PC-9 (cell line): ENCODE measurements around the gene CNTN4. TPM values are rescaled to one million over a fixed set of nuclear protein-coding genes. Genes with fewer than 3 reads are reported as not detected.

ENCODE experiments used
- BruUV-seq: library from RNA; stranded (reverse); fragments of 400-500 nt; replicated peaks from 2 replicates; lab custom pipeline; 2021; lab: Mats Ljungman, UMichigan
- CTCF ChIA-PET: fragments of 300-600 bp; sonication (Branson Sonifier 250); formaldehyde crosslinking; loops from one replicate; lab custom pipeline; 2022; ENCODE audit warnings: antibody characterized with exemption; lab: Charles Lee
- POLR2A ChIA-PET: fragments of 300-600 bp; sonication (Branson Sonifier 250); formaldehyde crosslinking; loops from one replicate; lab custom pipeline; 2022; ENCODE audit warnings: antibody characterized with exemption; ENCODE audit not compliant: unreplicated experiment; lab: Charles Lee
- DNase-seq, 2 experiments: peaks; one replicate each; pipeline versions ENCODE4 v3.0.0 to v3.0.0-alpha.2; 2015 to 2022; ENCODE audit warnings: mixed read lengths in 1 of 2
- H2AFZ ChIP-seq: fragments of 200-600 bp; sonication (generic); 2 replicates; pipeline ENCODE4 v1.8.1; 2017; ENCODE audit warnings: antibody characterized with exemption
- H3F3A ChIP-seq: fragments of 200-600 bp; sonication (generic); 2 replicates; pipeline ENCODE4 v1.8.1; 2017; ENCODE audit warnings: antibody characterized with exemption, mild to moderate bottlenecking, low read depth; ENCODE audit not compliant: insufficient read depth
- H3K27ac ChIP-seq: fragments of 200-600 bp; sonication (generic); 2 replicates; pipeline ENCODE4 v1.6.1; 2016; ENCODE audit warnings: mixed run types
- H3K27me3 ChIP-seq: fragments of 200-600 bp; sonication (generic); 2 replicates; pipeline ENCODE4 v1.6.1; 2016; ENCODE audit warnings: low read depth, mixed run types; ENCODE audit not compliant: insufficient read depth
- H3K36me3 ChIP-seq: fragments of 200-600 bp; sonication (generic); 2 replicates; pipeline ENCODE4 v1.6.1; 2016; ENCODE audit warnings: low read depth, mixed run types
- H3K4me1 ChIP-seq: fragments of 200-600 bp; sonication (generic); replicated peaks from 2 replicates; pipeline ENCODE4 v1.6.1; 2016; ENCODE audit warnings: mixed run types; ENCODE audit not compliant: insufficient read depth
- H3K4me2 ChIP-seq: fragments of 200-600 bp; sonication (generic); 2 replicates; pipeline ENCODE4 v1.6.1; 2017; ENCODE audit warnings: mixed run types
- H3K4me3 ChIP-seq: fragments of 200-600 bp; sonication (generic); 2 replicates; pipeline ENCODE4 v1.6.1; 2016; ENCODE audit warnings: mixed run types
- H3K79me2 ChIP-seq: fragments of 200-600 bp; sonication (generic); 2 replicates; pipeline ENCODE4 v1.6.1; 2017; ENCODE audit warnings: low read depth, mixed run types
- H3K9me2 ChIP-seq: fragments of 200-600 bp; sonication (generic); 2 replicates; pipeline ENCODE4 v1.8.1; 2017; ENCODE audit warnings: mild to moderate bottlenecking; ENCODE audit not compliant: insufficient read depth
- H3K9me3 ChIP-seq: fragments of 200-600 bp; sonication (generic); 2 replicates; pipeline ENCODE4 v1.8.1; 2016; ENCODE audit warnings: low read depth; ENCODE audit not compliant: insufficient read depth
- H4K20me1 ChIP-seq: fragments of 200-600 bp; sonication (generic); 2 replicates; pipeline ENCODE4 v1.8.1; 2017; ENCODE audit not compliant: insufficient read depth
- CTCF ChIP-seq: fragments of 200-600 bp; sonication (generic); conservative IDR thresholded peaks from 2 replicates; pipeline ENCODE4 v1.6.1; 2017; ENCODE audit warnings: mixed run types, antibody characterized with exemption, mild to moderate bottlenecking, moderate library complexity
- EZH2 ChIP-seq: fragments of 200-600 bp; sonication (generic); IDR thresholded peaks from 2 replicates; pipeline ENCODE4 v1.8.0; 2017; ENCODE audit warnings: antibody characterized with exemption, low read depth
- intact Hi-C: fragments of 100-400 bp; cut with micrococcal nuclease; formaldehyde crosslinking; loops from one replicate; pipeline ENCODE4 v1.10.0; 2022; ENCODE audit not compliant: unreplicated experiment
- total RNA-seq: library from RNA; stranded (reverse); gene quantifications from 2 replicates; pipeline ENCODE4 v1.2.3, GENCODE V29; 2021

CNTN4 gene
- total RNA-seq, 1 experiment from 2014 or later = not detected

GRCh38 chr3:3031326-3031725 lies 932.7 kb downstream of the CNTN4 start:
- H3K9me3 ChIP-seq = no peaks in the 10 kb centered on the region
- no peaks in the 10 kb centered on the region for H3K9me2 ChIP-seq
- no TSS peak for BruUV-seq
- DNase-seq = no peak
- intact Hi-C loops = no loop called here
- H3K4me1 ChIP-seq = no peaks in the 10 kb centered on the region
- H3K4me3 ChIP-seq = no peak overlapping the region
- H3K27me3 ChIP-seq = peaks cover 12% of the 10 kb centered on the region
- H3K36me3 ChIP-seq = no peaks in the 10 kb centered on the region
- H4K20me1 ChIP-seq = no peaks in the 10 kb centered on the region
- H2AFZ ChIP-seq = no peak overlapping the region
- H3K4me2 ChIP-seq = no peak overlapping the region
- TF ChIP-seq EZH2 (no peak), CTCF (no peak)
- H3K27ac ChIP-seq = no peak overlapping the region
- H3F3A ChIP-seq = no peaks in the 10 kb centered on the region
- no peaks in the 10 kb centered on the region for H3K79me2 ChIP-seq
- CTCF ChIA-PET = no interaction called here
- POLR2A ChIA-PET = no interaction called here

- Histone ChIP-seq H3K27me3 (peaks cover 20% of the 10 kb centered on the region; the same call in 1 of the 2 replicates), H2AFZ (no peak overlapping the region), H3K4me3 (no peak overlapping the region), H3K4me2 (no peak overlapping the region), H3K9me3 (no peaks in the 10 kb centered on the region), H3F3A (no peaks in the 10 kb centered on the region), H3K79me2 (no peaks in the 10 kb centered on the region), H3K36me3 (no peaks in the 10 kb centered on the region), H3K9me2 (no peaks in the 10 kb centered on the region), H4K20me1 (no peaks in the 10 kb centered on the region), H3K4me1 (no peaks in the 10 kb centered on the region), H3K27ac (no peak overlapping the region)
- intact Hi-C loops = no loop called here
- ChIA-PET CTCF (no interaction called here), POLR2A (no interaction called here)
- no peak for TF ChIP-seq EZH2
- no peak for TF ChIP-seq CTCF
- DNase-seq = no peak
- BruUV-seq = no TSS peak
Measured at GRCh38 chr3:3037156-3037555, 938.5 kb downstream of the CNTN4 start.

GRCh38 chr3:3038201-3038991 lies 939.7 kb downstream of the CNTN4 start:
- Histone ChIP-seq H3K4me3 (no peak overlapping the region), H3K9me3 (no peaks in the 10 kb centered on the region), H3K27me3 (peaks cover 16% of the 10 kb centered on the region; the same call in 1 of the 2 replicates), H3K4me1 (no peaks in the 10 kb centered on the region), H3K27ac (no peak overlapping the region), H3K36me3 (no peaks in the 10 kb centered on the region), H2AFZ (no peak overlapping the region), H4K20me1 (no peaks in the 10 kb centered on the region), H3K79me2 (no peaks in the 10 kb centered on the region), H3K4me2 (no peak overlapping the region), H3F3A (no peaks in the 10 kb centered on the region), H3K9me2 (no peaks in the 10 kb centered on the region)
- POLR2A ChIA-PET = interaction anchor here (0.6 kb wide), 1 partner anchor 1429 kb away, joined by 3 read pairs; the partner anchor contains the start of gene SUMF1
- TF ChIP-seq CTCF (no peak), EZH2 (no peak)
- intact Hi-C loops = no loop called here
- CTCF ChIA-PET = no interaction called here
- DNase-seq = peak in 1 of 2 experiments; percentile 4
- no TSS peak for BruUV-seq
